ENCODE measurements around the gene SOWAHA.

GRCh38 chr5:132865668-132866341 is 52.7 kb downstream of the SOWAHA start:
- TF ChIP-seq CTCF (conservative IDR thresholded peaks at IDR 0.05; ENCODE audit: low read depth, low read length) (no peak), POLR2A (IDR thresholded peaks at IDR 0.05; ENCODE audit: low read depth, low read length) (no peak), BHLHE40 (IDR thresholded peaks at IDR 0.05; ENCODE audit: low read depth, low read length) (no peak), RFX5 (IDR thresholded peaks at IDR 0.05; ENCODE audit: low read depth, low read length) (no peak), MAZ (IDR thresholded peaks at IDR 0.05; ENCODE audit: borderline replicate concordance, low read depth, low read length) (no peak), RCOR1 (IDR thresholded peaks at IDR 0.05; ENCODE audit: insufficient replicate concordance, low read length) (no peak), RAD21 (IDR thresholded peaks at IDR 0.05; ENCODE audit: low read length) (no peak), CEBPB (IDR thresholded peaks at IDR 0.05; ENCODE audit: low read depth, low read length) (no peak), MXI1 (IDR thresholded peaks at IDR 0.05; ENCODE audit: borderline replicate concordance, low read depth, low read length) (no peak), USF2 (IDR thresholded peaks at IDR 0.05; ENCODE audit: low read depth, low read length) (no peak), ELK1 (IDR thresholded peaks at IDR 0.05; ENCODE audit: borderline replicate concordance, low read depth, low read length) (no peak)
